Measurements from ENCODE around the gene PTK6. TPM values are rescaled to one million over a fixed set of nuclear protein-coding genes. Genes with fewer than 3 reads are reported as not detected.

Gene PTK6
- polyA plus RNA-seq, 2 of the 4 experiments (the other 2 are of a cell fraction) = 1.2 to 2.0 TPM

GRCh38 chr20:63578224-63579016 lies 41.2 kb upstream of the PTK6 start:
- FAIRE-seq (no peak), ATAC-seq (no peak), DNase-seq (ENCODE audit: low read depth in 1 of 2, low spot score in 1 of 2) (no peak)
- ChIA-PET CTCF (interaction anchor here (1.3 to 1.7 kb wide), 2 partner anchors 41 to 395 kb away, joined by 5 read pairs; partner anchors contain the start of gene PTK6), POLR2A (no interaction called here)
- Histone ChIP-seq H3K4me2 (no peak overlapping the region), H3K27ac (no peak overlapping the region), H3K4me1 (peaks cover 15% of the 10 kb centered on the region; the same call in 2 of the 3 replicates), H3K9me3 (no peaks in the 10 kb centered on the region), H3K4me3 (no peak overlapping the region)
- 67% methylated on average over 22 of the region's 26 CpGs for WGBS (ENCODE audit: missing lambda C conversion rate)
- no peak for TF ChIP-seq PHF8 (IDR thresholded peaks at IDR 0.05; ENCODE audit: borderline replicate concordance, low read depth)
- TF ChIP-seq RAD21 (conservative IDR thresholded peaks at IDR 0.05 in 1 of 2, IDR thresholded peaks at IDR 0.05 in 1 of 2) = no peak
- TF ChIP-seq POLR2A (IDR thresholded peaks at IDR 0.05; ENCODE audit: low read length) = no peak
- no peak for TF ChIP-seq HDAC2 (IDR thresholded peaks at IDR 0.05)
- no peak for TF ChIP-seq KDM1A (IDR thresholded peaks at IDR 0.05; ENCODE audit: low read depth)
- no peak for TF ChIP-seq MAZ (IDR thresholded peaks at IDR 0.05; ENCODE audit: borderline replicate concordance, low read depth, low read length)
- TF ChIP-seq JUN (IDR thresholded peaks at IDR 0.05) = no peak
- TF ChIP-seq EHMT2 (IDR thresholded peaks at IDR 0.05; ENCODE audit: low read depth) = no peak
- no peak for TF ChIP-seq MAX (IDR thresholded peaks at IDR 0.05)
- no peak for TF ChIP-seq KDM5A (IDR thresholded peaks at IDR 0.05)
- no peak for TF ChIP-seq FOSB (CRISPR knock-in tag; IDR thresholded peaks at IDR 0.05)
- TF ChIP-seq ZSCAN20 (CRISPR knock-in tag; IDR thresholded peaks at IDR 0.05) = no peak
- no peak for TF ChIP-seq NR3C1 (IDR thresholded peaks at IDR 0.05)
- TF ChIP-seq SREBF2 (IDR thresholded peaks at IDR 0.05) = no peak
- TF ChIP-seq GATA3 (IDR thresholded peaks at IDR 0.05; ENCODE audit: borderline replicate concordance) = no peak
- TF ChIP-seq CEBPB (IDR thresholded peaks at IDR 0.05) = no peak
- TF ChIP-seq HMGXB4 (CRISPR knock-in tag; IDR thresholded peaks at IDR 0.05; ENCODE audit: borderline replicate concordance) = no peak
- no peak for TF ChIP-seq CHD4 (IDR thresholded peaks at IDR 0.05; ENCODE audit: borderline replicate concordance)

GRCh38 chr20:63577317-63577894 lies 40.2 kb upstream of the PTK6 start:
- ATAC-seq (no peak), FAIRE-seq (no peak), DNase-seq (ENCODE audit: low read depth in 1 of 2, low spot score in 1 of 2) (no peak)
- ChIA-PET POLR2A (no interaction called here), CTCF (interaction anchor here (1.7 kb wide), 1 partner anchor 40 kb away, joined by 5 read pairs; the partner anchor contains the start of gene PTK6)
- TF ChIP-seq MAZ (IDR thresholded peaks at IDR 0.05; ENCODE audit: borderline replicate concordance, low read depth, low read length) (no peak), SMC3 (IDR thresholded peaks at IDR 0.05) (no peak), MAFK (IDR thresholded peaks at IDR 0.05; ENCODE audit: partially characterized antibody) (no peak), RARB (CRISPR knock-in tag; IDR thresholded peaks at IDR 0.05) (no peak), POLR2A (IDR thresholded peaks at IDR 0.05; ENCODE audit: low read length) (no peak), KDM5A (IDR thresholded peaks at IDR 0.05) (no peak), RNF2 (IDR thresholded peaks at IDR 0.05; ENCODE audit: borderline replicate concordance, low read depth) (no peak), ZSCAN20 (CRISPR knock-in tag; IDR thresholded peaks at IDR 0.05) (no peak), POLR2AphosphoS2 (conservative IDR thresholded peaks at IDR 0.05; ENCODE audit: low read length) (no peak)
- H3K27ac ChIP-seq = no peak overlapping the region; a peak in 1 of 6 replicates
- H3K4me2 ChIP-seq = no peak overlapping the region
- H3K4me3 ChIP-seq = no peak overlapping the region
- peaks cover 20% of the 10 kb centered on the region; the same call in 2 of the 3 replicates for H3K4me1 ChIP-seq
- H3K9me3 ChIP-seq = no peaks in the 10 kb centered on the region
- 81% methylated on average over 18 of the region's 19 CpGs for WGBS (ENCODE audit: missing lambda C conversion rate)

All from A549 (cell line).